Gastrocnemius medialis (tissue), 4 donors: ENCODE measurements around the gene NUDT7. TPM values are rescaled to one million over a fixed set of nuclear protein-coding genes. Genes with fewer than 3 reads are reported as not detected.

ENCODE experiments used
- ATAC-seq, 2 donors: fragments of 150-250 bp; one replicate each; pipeline ENCODE4 v1.9.1; 2016
- DNase-seq, 2 donors: peaks; one replicate each; pipeline ENCODE4 v3.0.0-alpha.2; 2019
- H3K27ac ChIP-seq, 4 donors: fragments of 200-600 bp; sonication (generic); 1 replicate in 1 of 4; 2 replicates in 3 of 4; pipeline ENCODE4 v1.5.1; 2016 to 2018; ENCODE audit warnings: mild to moderate bottlenecking in 2 of 4, moderate library complexity in 1 of 4
- H3K27me3 ChIP-seq, 3 donors: fragments of 200-600 bp; sonication (generic) in 2 of 3; 1 replicate in 1 of 3; 2 replicates in 2 of 3; pipeline versions ENCODE4 v1.5.1 to v1.6.0; 2016 to 2019; ENCODE audit warnings: mild to moderate bottlenecking in 1 of 3, moderate library complexity in 1 of 3
- H3K36me3 ChIP-seq, 2 donors: fragments of 200-600 bp; sonication (generic) in 1 of 2; one replicate each; pipeline ENCODE4 v1.5.1; 2017 to 2018
- H3K4me1 ChIP-seq, 2 donors: fragments of 200-600 bp; sonication (generic) in 1 of 2; one replicate each; pipeline ENCODE4 v1.5.1; 2016 to 2017; ENCODE audit warnings: mild to moderate bottlenecking in 2 of 2
- H3K4me3 ChIP-seq, 4 donors: fragments of 200-600 bp; sonication (generic) in 3 of 4; 1 replicate in 1 of 4; 2 replicates in 3 of 4; pipeline ENCODE4 v1.5.1; 2016 to 2019; ENCODE audit warnings: mild to moderate bottlenecking in 2 of 4
- H3K9me3 ChIP-seq, 3 donors: fragments of 200-600 bp; sonication (generic) in 2 of 3; 1 replicate in 1 of 3; 2 replicates in 2 of 3; pipeline ENCODE4 v1.5.1; 2016 to 2019
- POLR2A ChIP-seq, 2 donors: fragments of 450-650 bp; IDR thresholded peaks; one replicate each; pipeline ENCODE4 v1.6.1; 2017; ENCODE audit warnings: antibody characterized with exemption in 2 of 2, mild to moderate bottlenecking in 2 of 2, moderate library complexity in 2 of 2
- in situ Hi-C, 4 donors: fragments of 200-750 bp; cut with MboI; loops; one replicate each; pipeline versions ENCODE4 v1.15.0 to v1.8.0; 2017; ENCODE audit warnings: low sequenced_read_pairs in 4 of 4
- intact Hi-C: fragments of 100-400 bp; cut with DNase I; formaldehyde crosslinking; loops from one replicate; pipeline ENCODE4 v1.15.1; 2023; ENCODE audit warnings: low total_unique reads
- total RNA-seq, 4 donors: library from RNA; depleted of rRNA; stranded (reverse); fragments of >200 nt; gene quantifications; one replicate each; pipeline versions ENCODE4 v1.1.0 to v1.2.3, GENCODE V29; 2016
- TF ChIP-seq, protein P1 (sequence below), 5 experiments: fragments of 450-650 bp in 3 of 5; fragments of 200-600 bp in 2 of 5; sonication (generic) in 2 of 5; IDR thresholded peaks in 4 of 5; conservative IDR thresholded peaks in 1 of 5; 1 replicate in 4 of 5; 2 replicates in 1 of 5; pipeline ENCODE4 v1.5.1; 2016 to 2019; ENCODE audit warnings: antibody characterized with exemption in 5 of 5, mild to moderate bottlenecking in 3 of 5, moderate library complexity in 3 of 5

Gene NUDT7
- total RNA-seq, 4 donors from 2014 or later = 2.3 to 11.0 (median 3.4) TPM

DNA sequence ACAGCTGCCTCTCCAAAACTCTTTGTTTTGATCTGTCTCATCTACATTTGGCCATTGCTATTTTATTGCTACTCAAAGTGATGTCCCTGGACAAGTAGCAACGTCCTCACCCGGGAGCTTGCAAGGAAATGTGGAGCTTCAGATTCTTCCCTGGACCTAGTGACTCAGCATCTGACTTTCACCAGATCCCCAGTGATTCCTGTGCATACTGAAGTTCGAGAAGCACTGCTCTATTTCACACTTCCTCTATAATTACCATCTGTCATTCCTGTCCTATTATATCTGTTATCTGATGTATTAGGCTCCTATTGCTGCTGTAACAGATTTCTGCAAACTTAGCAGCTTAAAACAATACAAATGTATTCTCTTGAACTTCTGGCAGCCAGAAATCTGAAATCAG lies 37.5 kb downstream of the NUDT7 start:
- intact Hi-C loops (no loop called here), in situ Hi-C loops (loop anchor here in 1 of 4 donors (10.0 kb wide), 1 partner anchor 55 kb away; no protein-coding TSS in a partner anchor)
- no peak for ATAC-seq

DNA sequence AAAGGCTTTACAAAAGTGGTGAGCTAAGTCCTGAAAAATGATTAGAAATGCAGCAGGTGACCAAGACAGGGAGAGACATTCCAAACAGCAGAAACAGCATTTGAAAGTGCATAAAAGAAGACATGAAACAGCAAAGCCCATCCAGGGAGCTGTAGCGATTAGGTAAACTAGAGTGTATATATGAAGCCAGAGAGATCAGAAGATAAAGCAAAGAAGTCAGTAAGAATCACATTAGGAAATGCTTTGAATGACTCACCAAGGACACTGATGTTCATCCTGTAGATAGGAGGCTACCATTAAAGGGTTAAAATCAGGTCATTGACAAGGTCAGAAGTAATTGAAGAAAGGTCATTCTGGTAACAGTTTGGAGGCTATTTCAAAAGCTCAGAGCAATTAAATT lies 38.5 kb downstream of the NUDT7 start:
- Histone ChIP-seq H3K4me1 (no peaks in the 10 kb centered on the region), H3K36me3 (no peaks in the 10 kb centered on the region), H3K9me3 (no peaks in the 10 kb centered on the region), H3K4me3 (no peak overlapping the region), H3K27me3 (no peaks in the 10 kb centered on the region), H3K27ac (no peak overlapping the region)
- no peak for ATAC-seq
- no peak for DNase-seq
- intact Hi-C loops (no loop called here), in situ Hi-C loops (loop anchor here in 1 of 4 donors (10.0 kb wide), 1 partner anchor 56 kb away; no protein-coding TSS in a partner anchor)
- TF ChIP-seq, protein P1, sequence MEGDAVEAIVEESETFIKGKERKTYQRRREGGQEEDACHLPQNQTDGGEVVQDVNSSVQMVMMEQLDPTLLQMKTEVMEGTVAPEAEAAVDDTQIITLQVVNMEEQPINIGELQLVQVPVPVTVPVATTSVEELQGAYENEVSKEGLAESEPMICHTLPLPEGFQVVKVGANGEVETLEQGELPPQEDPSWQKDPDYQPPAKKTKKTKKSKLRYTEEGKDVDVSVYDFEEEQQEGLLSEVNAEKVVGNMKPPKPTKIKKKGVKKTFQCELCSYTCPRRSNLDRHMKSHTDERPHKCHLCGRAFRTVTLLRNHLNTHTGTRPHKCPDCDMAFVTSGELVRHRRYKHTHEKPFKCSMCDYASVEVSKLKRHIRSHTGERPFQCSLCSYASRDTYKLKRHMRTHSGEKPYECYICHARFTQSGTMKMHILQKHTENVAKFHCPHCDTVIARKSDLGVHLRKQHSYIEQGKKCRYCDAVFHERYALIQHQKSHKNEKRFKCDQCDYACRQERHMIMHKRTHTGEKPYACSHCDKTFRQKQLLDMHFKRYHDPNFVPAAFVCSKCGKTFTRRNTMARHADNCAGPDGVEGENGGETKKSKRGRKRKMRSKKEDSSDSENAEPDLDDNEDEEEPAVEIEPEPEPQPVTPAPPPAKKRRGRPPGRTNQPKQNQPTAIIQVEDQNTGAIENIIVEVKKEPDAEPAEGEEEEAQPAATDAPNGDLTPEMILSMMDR (IDR thresholded peaks at IDR 0.05 in 4 of 5, conservative IDR thresholded peaks at IDR 0.05 in 1 of 5) = no peak
- no peak for TF ChIP-seq POLR2A (IDR thresholded peaks at IDR 0.05)

More for the DNA sequence above, 37.5 kb downstream of the NUDT7 start:
- Histone ChIP-seq H3K4me1 (no peaks in the 10 kb centered on the region), H3K9me3 (no peaks in the 10 kb centered on the region), H3K27me3 (no peaks in the 10 kb centered on the region), H3K27ac (no peak overlapping the region), H3K36me3 (no peaks in the 10 kb centered on the region), H3K4me3 (no peak overlapping the region)
- TF ChIP-seq, protein P1 (IDR thresholded peaks at IDR 0.05 in 4 of 5, conservative IDR thresholded peaks at IDR 0.05 in 1 of 5) = no peak
- no peak for TF ChIP-seq POLR2A (IDR thresholded peaks at IDR 0.05)
- no peak for DNase-seq

DNA sequence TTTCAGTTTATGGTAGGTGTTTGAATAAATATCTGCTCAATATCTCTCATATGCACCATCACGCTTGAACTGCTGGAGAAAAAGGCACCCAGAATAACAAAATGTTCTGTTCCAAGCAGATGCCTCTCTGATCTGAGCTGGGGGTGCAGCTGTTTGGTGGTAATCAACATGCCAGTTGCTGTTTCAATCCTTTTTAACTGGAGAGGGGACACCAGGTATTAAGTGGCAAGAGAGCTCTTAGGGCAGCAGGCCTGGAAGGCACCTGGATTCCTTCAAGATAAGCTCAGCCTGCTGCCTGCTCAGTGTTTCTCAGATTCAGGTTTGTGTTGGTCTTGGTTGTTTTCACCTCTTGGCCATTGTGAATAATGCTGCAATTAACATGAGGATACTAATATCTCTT lies 38.9 kb downstream of the NUDT7 start:
- in situ Hi-C loops (loop anchor here in 1 of 4 donors (10.0 kb wide), 1 partner anchor 56 kb away; no protein-coding TSS in a partner anchor), intact Hi-C loops (no loop called here)
- Histone ChIP-seq H3K27ac (no peak overlapping the region), H3K4me3 (no peak overlapping the region), H3K27me3 (no peaks in the 10 kb centered on the region), H3K9me3 (no peaks in the 10 kb centered on the region), H3K4me1 (no peaks in the 10 kb centered on the region), H3K36me3 (no peaks in the 10 kb centered on the region)
- DNase-seq = no peak
- TF ChIP-seq, protein P1 (IDR thresholded peaks at IDR 0.05 in 4 of 5, conservative IDR thresholded peaks at IDR 0.05 in 1 of 5) = no peak
- TF ChIP-seq POLR2A (IDR thresholded peaks at IDR 0.05) = no peak
- ATAC-seq = no peak

DNA sequence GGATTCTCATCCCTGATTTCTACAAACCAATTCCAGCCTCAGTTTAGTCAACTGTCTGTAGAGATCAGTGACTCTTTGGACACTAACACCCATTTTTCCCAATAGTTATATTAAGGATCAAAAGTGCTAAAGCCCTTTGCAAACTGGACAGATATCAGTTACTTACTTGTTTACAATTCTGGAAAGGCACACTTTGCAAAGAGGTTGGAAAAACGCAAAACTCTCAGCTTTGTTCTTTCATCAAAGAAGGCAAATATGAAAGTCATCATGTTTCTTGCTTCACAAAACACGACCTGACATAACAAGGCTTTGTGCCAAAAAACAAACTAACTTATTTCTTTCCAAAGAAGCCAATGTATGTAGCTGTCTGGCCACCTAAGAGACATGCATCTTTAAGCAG lies 39.9 kb downstream of the NUDT7 start:
- no peaks in the 10 kb centered on the region for H3K27me3 ChIP-seq
- in situ Hi-C loops = loop anchor here in 1 of 4 donors (10.0 kb wide), 1 partner anchor 57 kb away; no protein-coding TSS in a partner anchor
- no peak overlapping the region for H3K4me3 ChIP-seq
- H3K4me1 ChIP-seq = no peaks in the 10 kb centered on the region
- intact Hi-C loops = no loop called here
- no peak overlapping the region for H3K27ac ChIP-seq
- no peak for ATAC-seq
- no peak for DNase-seq
- no peaks in the 10 kb centered on the region for H3K36me3 ChIP-seq
- TF ChIP-seq, protein P1 (IDR thresholded peaks at IDR 0.05 in 4 of 5, conservative IDR thresholded peaks at IDR 0.05 in 1 of 5) = no peak
- TF ChIP-seq POLR2A (IDR thresholded peaks at IDR 0.05) = no peak
- H3K9me3 ChIP-seq = no peaks in the 10 kb centered on the region

DNA sequence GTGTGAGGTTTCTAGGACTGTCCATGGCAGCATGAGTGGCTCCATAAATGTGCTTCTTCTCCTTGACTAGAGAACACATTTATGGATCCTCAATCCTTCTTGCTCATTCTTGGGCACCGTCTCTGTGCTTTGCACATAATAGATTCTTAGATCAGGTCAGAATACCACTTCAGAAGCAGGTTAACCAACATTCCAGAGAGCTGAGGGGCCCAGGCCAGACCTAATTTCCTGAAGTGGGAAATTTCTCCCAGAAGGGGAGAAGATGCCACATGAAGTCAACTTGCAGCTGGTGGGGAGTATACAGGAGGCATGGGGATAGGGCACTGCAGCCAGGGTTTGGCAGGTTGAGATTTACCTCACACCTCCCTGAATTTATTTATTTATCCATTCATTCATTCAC lies 41.7 kb downstream of the NUDT7 start:
- in situ Hi-C loops = loop anchor here in 1 of 4 donors (10.0 kb wide), 1 partner anchor 59 kb away; no protein-coding TSS in a partner anchor
- H3K27ac ChIP-seq = no peak overlapping the region

More for the DNA sequence above, 41.7 kb downstream of the NUDT7 start:
- no peaks in the 10 kb centered on the region for H3K36me3 ChIP-seq
- intact Hi-C loops = no loop called here
- no peaks in the 10 kb centered on the region for H3K9me3 ChIP-seq
- ATAC-seq = no peak
- TF ChIP-seq, protein P1 (IDR thresholded peaks at IDR 0.05 in 4 of 5, conservative IDR thresholded peaks at IDR 0.05 in 1 of 5) = no peak
- no peak for TF ChIP-seq POLR2A (IDR thresholded peaks at IDR 0.05)
- H3K27me3 ChIP-seq = no peaks in the 10 kb centered on the region
- DNase-seq = no peak
- no peak overlapping the region for H3K4me3 ChIP-seq
- H3K4me1 ChIP-seq = no peaks in the 10 kb centered on the region
